Stomach (tissue), 4 donors: ENCODE results near the gene PLPP2.

Experiments
- CTCF ChIP-seq, 7 experiments: fragments of 450-650 bp in 4 of 7; fragments of 200-600 bp in 3 of 7; sonication (generic) in 3 of 7; IDR thresholded peaks; one replicate each; pipeline ENCODE4 v1.5.1; 2016 to 2019; ENCODE audit warnings: antibody characterized with exemption in 7 of 7, control low read depth in 2 of 7, mild to moderate bottlenecking in 1 of 7
- POLR2A ChIP-seq, 4 donors: fragments of 450-650 bp; IDR thresholded peaks; one replicate each; pipeline ENCODE4 v1.6.1; 2016; ENCODE audit warnings: antibody characterized with exemption in 4 of 4, control low read depth in 2 of 4, mild to moderate bottlenecking in 1 of 4, moderate library complexity in 1 of 4

GRCh38 chr19:262125-262524 is 29.1 kb downstream of the PLPP2 start:
- TF ChIP-seq CTCF (IDR thresholded peaks at IDR 0.05), result no peak
- TF ChIP-seq POLR2A (IDR thresholded peaks at IDR 0.05), result no peak
